ENCODE measurements around the gene TP53I13.

GRCh38 chr17:29583324-29584248 lies 15.1 kb downstream of the TP53I13 start:
- TF ChIP-seq POLR2A (IDR thresholded peaks at IDR 0.05) (no peak), CTCF (IDR thresholded peaks at IDR 0.05) (no peak)

All from transverse colon (tissue), 3 donors.